ENCODE results near the gene MIA2.

Gene MIA2

DNA sequence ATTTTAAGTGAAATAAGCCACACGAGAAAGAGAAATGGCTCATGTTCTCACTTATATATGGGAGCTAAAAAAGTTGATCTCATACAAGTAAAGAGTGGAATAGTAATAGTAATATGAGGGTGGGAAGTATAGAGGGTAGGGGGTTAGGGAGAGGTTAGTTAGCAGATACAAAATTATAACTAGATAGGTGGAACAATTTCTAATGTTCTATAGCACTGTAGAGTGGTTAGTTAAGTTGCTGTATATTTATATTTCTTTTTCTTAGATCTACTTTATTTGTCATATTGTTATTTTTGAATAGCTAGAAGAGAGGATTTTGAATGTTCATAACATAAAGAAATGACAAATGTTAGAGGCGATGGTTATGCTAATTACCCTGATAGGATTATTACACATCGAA, 74.1 kb downstream of the MIA2 start:
- Histone ChIP-seq H3K4me1 (ENCODE audit: control insufficient read depth, low read length) (no peaks in the 10 kb centered on the region), H3K9me3 (ENCODE audit: control insufficient read depth, insufficient read depth, low read length) (no peaks in the 10 kb centered on the region), H3K27ac (ENCODE audit: low read depth, low read length) (no peak overlapping the region), H3K27me3 (ENCODE audit: control insufficient read depth, low read length) (no peaks in the 10 kb centered on the region), H3K4me2 (ENCODE audit: low read length) (no peak overlapping the region), H4K20me1 (ENCODE audit: control insufficient read depth, insufficient read depth, low read depth, low read length) (no peaks in the 10 kb centered on the region), H3K9me2 (replicated peaks; ENCODE audit: control insufficient read depth, low read length) (no peaks in the 10 kb centered on the region), H3K36me3 (ENCODE audit: control insufficient read depth, low read length) (peaks cover 3% of the 10 kb centered on the region; the same call in 1 of the 2 replicates), H3K79me2 (ENCODE audit: control insufficient read depth, low read length) (no peaks in the 10 kb centered on the region), H3K4me3 (ENCODE audit: low read length) (no peak overlapping the region), H3F3A (ENCODE audit: control insufficient read depth, insufficient read depth) (no peaks in the 10 kb centered on the region)
- TF ChIP-seq EZH2phosphoT487 (IDR thresholded peaks at IDR 0.05; ENCODE audit: borderline replicate concordance, low read length) = no peak
- TF ChIP-seq, protein P1, sequence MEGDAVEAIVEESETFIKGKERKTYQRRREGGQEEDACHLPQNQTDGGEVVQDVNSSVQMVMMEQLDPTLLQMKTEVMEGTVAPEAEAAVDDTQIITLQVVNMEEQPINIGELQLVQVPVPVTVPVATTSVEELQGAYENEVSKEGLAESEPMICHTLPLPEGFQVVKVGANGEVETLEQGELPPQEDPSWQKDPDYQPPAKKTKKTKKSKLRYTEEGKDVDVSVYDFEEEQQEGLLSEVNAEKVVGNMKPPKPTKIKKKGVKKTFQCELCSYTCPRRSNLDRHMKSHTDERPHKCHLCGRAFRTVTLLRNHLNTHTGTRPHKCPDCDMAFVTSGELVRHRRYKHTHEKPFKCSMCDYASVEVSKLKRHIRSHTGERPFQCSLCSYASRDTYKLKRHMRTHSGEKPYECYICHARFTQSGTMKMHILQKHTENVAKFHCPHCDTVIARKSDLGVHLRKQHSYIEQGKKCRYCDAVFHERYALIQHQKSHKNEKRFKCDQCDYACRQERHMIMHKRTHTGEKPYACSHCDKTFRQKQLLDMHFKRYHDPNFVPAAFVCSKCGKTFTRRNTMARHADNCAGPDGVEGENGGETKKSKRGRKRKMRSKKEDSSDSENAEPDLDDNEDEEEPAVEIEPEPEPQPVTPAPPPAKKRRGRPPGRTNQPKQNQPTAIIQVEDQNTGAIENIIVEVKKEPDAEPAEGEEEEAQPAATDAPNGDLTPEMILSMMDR (IDR thresholded peaks at IDR 0.05; ENCODE audit: low read depth, low read length, poor library complexity, severe bottlenecking) = no peak

DNA sequence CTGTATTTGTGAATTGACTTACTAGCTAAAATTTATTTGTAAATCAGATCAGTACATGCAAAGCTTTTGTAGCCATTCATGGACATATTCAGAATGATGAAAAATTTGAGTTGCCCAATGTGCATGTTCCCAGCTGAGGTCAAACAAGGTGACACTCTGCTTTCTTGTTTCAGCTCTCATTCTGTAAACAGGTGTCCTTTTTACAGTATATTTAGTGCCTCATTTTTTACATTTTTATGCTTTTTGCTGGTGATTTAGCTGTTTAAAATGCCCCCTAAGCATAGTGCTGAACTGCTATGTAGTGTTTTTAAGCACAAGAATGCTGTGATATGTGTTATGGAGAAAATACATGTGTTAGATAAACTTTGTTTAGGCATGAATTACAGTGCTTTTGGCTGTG, 76.3 kb downstream of the MIA2 start:
- Histone ChIP-seq H3K9me3 (ENCODE audit: control insufficient read depth, insufficient read depth, low read length) (no peaks in the 10 kb centered on the region), H3K9me2 (replicated peaks; ENCODE audit: control insufficient read depth, low read length) (no peaks in the 10 kb centered on the region), H3K79me2 (ENCODE audit: control insufficient read depth, low read length) (no peaks in the 10 kb centered on the region), H3K4me1 (ENCODE audit: control insufficient read depth, low read length) (no peaks in the 10 kb centered on the region), H3K36me3 (ENCODE audit: control insufficient read depth, low read length) (peaks cover 3% of the 10 kb centered on the region; the same call in 1 of the 2 replicates), H4K20me1 (ENCODE audit: control insufficient read depth, insufficient read depth, low read depth, low read length) (no peaks in the 10 kb centered on the region), H3F3A (ENCODE audit: control insufficient read depth, insufficient read depth) (no peaks in the 10 kb centered on the region), H3K27me3 (ENCODE audit: control insufficient read depth, low read length) (no peaks in the 10 kb centered on the region), H3K4me2 (ENCODE audit: low read length) (no peak overlapping the region), H3K4me3 (ENCODE audit: low read length) (no peak overlapping the region), H3K27ac (ENCODE audit: low read depth, low read length) (no peak overlapping the region)
- TF ChIP-seq, protein P1 (IDR thresholded peaks at IDR 0.05; ENCODE audit: low read depth, low read length, poor library complexity, severe bottlenecking) = no peak
- no peak for TF ChIP-seq EZH2phosphoT487 (IDR thresholded peaks at IDR 0.05; ENCODE audit: borderline replicate concordance, low read length)

DNA sequence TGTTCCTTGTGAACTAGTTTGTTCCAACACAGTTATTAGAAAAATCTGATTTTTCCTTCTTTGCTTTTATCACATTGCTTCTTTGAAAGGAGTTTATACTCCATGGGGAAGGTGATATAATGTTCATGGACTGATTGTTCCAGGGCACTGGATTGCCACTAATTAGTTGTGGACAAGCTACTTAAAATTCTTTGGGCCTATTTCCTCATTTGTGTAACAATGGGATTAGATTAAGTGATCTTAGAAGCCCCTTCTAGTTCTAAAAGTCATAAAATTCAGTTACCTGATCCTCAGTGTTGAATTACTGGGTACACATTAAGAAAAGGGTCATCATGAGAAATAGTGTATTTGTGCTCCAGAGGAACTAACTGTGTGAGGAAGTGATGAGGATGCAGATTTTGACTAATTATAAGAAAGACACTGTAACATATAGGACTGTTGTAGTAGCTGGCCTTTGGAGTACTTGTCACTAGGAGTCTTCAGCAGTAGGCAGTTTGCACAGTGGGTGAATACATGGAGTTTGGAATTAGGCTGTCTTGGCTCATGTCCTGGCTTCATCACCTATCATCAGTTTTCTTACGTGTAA, 82.2 kb downstream of the MIA2 start:
- Histone ChIP-seq H3K27me3 (ENCODE audit: control insufficient read depth, low read length) (no peaks in the 10 kb centered on the region), H3K27ac (ENCODE audit: low read depth, low read length) (no peak overlapping the region), H3K4me2 (ENCODE audit: low read length) (no peak overlapping the region), H4K20me1 (ENCODE audit: control insufficient read depth, insufficient read depth, low read depth, low read length) (no peaks in the 10 kb centered on the region), H3K36me3 (ENCODE audit: control insufficient read depth, low read length) (peaks cover 9% of the 10 kb centered on the region), H3K9me3 (ENCODE audit: control insufficient read depth, insufficient read depth, low read length) (no peaks in the 10 kb centered on the region), H3K4me1 (ENCODE audit: control insufficient read depth, low read length) (no peaks in the 10 kb centered on the region), H3K79me2 (ENCODE audit: control insufficient read depth, low read length) (no peaks in the 10 kb centered on the region), H3F3A (ENCODE audit: control insufficient read depth, insufficient read depth) (no peaks in the 10 kb centered on the region), H3K9me2 (replicated peaks; ENCODE audit: control insufficient read depth, low read length) (no peaks in the 10 kb centered on the region), H3K4me3 (ENCODE audit: low read length) (no peak overlapping the region)
- TF ChIP-seq EZH2phosphoT487 (IDR thresholded peaks at IDR 0.05; ENCODE audit: borderline replicate concordance, low read length) = no peak
- TF ChIP-seq, protein P1 (IDR thresholded peaks at IDR 0.05; ENCODE audit: low read depth, low read length, poor library complexity, severe bottlenecking) = no peak
